Urothelium cell line (cell line): Measurements from ENCODE around the gene SRPK2.

Experiments used
- DNase-seq: peaks from one replicate; pipeline ENCODE4 v3.0.0; 2011; ENCODE audit warnings: low spot score, mixed read lengths
- FAIRE-seq: peaks from 2 replicates; lab custom pipeline; 2011; peaks lifted over from hg19 to GRCh38; lab: Jason Lieb, UNC

SRPK2 gene

DNA sequence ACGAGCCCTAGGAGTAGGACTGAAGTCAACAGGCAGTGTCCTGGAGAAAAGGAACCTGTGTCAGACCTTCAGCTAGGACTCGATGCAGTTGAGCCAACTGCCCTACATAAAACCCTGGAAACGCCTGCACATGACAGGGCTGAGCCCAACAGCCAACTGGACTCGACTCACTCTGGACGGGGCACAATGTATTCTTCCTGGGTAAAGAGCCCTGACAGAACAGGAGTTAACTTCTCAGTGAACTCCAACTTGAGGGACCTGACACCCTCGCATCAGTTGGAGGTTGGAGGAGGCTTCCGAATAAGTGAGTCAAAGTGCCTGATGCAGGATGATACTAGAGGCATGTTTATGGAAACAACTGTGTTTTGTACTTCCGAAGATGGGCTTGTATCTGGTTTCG lies 281.3 kb downstream of the SRPK2 start:
- FAIRE-seq = no peak
- DNase-seq = no peak

DNA sequence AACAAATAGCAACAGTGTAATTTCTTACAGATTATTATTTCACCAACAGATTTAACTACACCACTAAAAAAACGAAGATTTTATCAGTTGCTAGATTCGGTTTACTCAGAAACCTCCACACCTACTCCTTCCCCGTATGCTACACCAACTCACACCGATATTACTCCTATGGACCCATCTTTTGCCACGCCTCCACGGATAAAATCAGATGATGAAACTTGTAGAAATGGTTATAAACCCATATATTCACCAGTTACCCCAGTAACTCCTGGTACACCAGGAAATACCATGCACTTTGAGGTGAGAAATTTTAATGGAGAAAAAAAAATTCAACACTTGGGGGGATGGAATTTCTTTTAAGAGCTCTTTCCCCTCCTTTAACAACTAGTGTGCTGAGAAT lies 282.2 kb downstream of the SRPK2 start:
- FAIRE-seq (no peak), DNase-seq (no peak)

DNA sequence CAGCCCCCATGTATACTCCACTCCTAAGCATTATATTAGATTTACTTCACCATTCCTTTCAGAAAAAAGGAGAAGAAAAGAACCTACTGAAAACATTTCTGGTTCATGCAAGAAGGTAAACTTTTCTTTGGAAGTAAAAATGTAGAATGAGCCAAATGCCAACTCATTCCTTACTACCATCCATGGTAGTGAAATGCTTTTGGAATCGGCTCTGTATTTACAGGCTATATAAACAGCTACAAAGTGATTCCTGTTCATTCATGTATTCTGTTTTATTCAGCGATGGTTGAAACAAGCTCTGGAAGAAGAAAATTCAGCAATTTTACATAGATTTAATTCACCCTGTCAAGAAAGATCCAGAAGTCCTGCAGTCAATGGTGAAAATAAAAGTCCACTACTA lies 283.1 kb downstream of the SRPK2 start:
- FAIRE-seq (no peak), DNase-seq (no peak)

DNA sequence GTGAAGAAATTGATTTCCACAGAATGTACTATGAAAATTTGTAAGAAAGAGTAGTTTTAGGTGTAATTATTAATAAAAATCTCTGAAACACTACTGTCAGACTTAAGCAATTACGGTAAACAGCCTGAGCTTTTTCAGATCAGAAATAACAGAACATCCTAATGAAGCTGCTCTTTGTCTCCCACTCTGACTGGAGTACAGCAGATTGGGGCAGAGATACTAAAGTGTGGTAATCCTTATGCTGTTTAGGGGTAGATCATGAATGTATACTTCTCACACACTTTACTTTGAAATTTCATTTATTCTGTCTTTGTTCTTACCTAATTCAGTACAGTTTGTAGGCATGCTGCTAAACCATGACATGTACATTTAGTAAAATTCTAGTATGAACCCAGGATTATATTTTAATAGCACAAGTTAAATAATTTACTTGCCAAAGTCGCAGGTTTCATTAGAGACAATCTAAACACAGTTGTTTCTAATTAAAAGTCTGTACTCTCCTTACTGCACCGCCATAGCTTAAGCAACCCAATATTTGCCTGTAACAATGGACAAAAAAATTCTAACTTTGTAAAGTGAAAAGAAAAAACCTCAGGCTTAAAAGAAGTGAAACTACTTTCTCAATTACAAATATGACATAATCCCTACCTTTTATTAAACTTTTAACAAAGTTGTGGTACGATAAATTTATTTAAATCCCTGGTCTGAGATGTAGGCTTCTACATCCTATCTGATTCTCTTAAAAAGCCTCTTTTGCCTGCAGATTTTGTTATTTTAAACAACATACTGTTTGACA lies 286.0 kb downstream of the SRPK2 start:
- DNase-seq (no peak), FAIRE-seq (no peak)

DNA sequence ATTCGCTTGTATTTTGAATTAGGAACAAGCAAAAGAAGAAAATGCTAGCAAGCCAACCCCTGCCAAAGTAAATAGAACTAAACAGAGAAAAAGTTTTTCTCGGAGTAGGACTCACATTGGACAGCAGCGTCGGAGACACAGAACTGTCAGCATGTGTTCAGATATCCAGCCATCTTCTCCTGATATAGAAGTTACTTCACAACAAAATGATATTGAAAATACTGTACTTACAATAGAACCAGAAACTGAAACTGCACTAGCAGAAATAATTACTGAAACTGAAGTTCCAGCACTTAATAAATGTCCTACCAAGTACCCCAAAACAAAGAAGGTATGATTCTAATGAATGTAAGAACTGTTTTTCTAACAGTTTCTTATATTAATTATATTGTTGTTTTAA lies 286.9 kb downstream of the SRPK2 start:
- no peak for FAIRE-seq
- no peak for DNase-seq

DNA sequence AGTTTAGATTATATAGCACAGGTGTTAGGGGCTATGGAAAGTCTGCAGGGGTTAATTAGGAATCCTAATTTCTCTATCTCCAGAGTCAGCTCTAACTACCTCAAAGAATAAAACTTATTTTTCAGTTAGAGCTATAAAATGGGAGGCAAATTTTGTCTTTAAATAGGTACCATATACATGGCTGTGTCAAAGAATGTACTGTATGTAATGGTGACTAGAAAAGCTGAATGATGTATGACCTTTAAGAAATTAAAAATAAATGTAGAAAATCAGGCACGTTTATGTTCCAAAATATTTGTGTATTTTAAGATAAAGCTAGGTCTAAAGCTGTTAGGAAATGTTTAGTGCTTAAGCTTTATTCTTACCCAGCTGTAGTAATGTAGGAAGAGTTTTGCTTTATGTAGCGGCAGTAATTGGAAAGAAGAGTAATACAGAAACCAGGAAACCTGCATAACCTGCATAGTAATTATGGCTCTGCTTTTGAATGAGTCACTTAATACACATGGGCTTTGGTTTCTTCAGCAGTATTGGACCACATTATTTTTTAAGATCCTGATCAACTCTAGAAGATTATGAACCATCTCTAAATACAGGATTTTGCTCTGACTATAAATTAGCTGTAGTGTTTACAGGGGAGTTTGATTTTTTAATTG lies 289.7 kb downstream of the SRPK2 start:
- FAIRE-seq (no peak), DNase-seq (no peak)

DNA sequence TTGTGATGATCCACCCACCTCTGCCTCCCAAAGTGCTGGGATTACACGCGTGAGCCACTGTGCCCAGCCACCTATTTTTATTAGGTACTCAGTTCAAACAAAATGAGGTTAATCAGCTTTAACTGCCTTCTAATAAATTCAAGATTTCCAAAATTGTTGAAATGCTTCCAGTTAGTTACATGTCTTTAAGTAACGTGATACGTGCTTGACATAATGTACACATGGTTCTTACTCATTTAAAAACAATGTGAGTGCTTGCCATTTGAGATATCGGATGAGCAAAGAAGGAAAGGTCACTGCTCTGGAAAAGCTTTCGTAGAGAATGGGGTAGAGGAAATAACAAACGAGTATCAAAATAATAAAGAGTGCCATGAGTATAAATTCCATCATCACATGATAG lies 291.1 kb downstream of the SRPK2 start:
- FAIRE-seq = peak; percentile 9
- no peak for DNase-seq

DNA sequence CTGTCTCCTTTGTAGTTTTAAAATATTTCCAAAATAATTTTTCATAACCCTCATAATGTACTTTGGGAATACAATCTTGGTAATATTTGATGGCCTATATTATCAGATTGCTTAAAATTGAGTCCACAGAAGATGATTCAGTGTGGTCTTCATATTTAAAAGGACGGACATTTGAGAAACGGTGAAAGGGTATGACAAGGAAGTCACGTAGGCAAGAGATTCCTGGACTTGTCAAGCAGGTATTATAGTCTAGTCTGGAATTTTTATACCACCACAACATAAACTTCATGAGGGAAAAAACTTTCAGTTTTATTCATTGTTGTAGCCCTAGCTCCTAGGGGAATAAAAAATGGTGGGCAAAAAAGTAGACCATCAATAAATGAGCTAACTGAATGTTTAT lies 292.4 kb downstream of the SRPK2 start:
- FAIRE-seq = no peak
- no peak for DNase-seq

DNA sequence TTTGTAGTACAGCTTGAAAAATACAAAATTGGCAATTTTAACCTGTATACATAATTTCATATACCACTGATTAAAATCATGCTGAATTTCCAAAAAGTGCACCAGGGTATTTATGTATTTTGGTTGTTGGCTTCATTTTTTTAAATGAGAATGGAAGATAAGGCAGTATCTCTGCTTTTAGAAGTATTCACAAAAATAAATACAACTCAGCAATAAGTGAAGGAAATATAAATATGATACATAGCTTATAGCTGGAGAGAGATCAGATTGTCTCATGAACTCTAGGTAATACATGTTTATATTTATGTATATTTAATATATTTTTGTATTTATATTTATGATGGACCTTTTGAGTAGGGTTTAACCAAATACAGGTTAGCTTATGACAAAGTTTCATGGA lies 293.8 kb downstream of the SRPK2 start:
- FAIRE-seq (no peak), DNase-seq (no peak)

DNA sequence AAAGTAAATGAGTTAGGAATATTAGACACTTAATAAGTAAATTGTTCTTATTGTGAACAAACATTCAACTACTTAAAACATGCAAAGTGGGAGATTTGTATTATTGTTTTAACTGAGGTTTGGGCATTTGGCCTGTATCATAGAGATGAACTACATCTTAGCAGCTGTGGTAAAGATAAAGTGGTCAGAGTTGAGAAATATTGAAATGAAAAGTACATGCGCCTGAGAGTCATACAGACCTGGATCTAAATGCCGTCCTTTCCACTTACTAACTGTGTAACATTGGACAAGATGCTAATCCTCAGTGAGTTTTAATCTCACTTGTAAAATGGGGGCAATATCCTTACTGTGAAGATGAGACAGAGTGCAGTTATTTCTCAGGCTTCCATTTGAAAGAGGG lies 300.3 kb downstream of the SRPK2 start:
- no peak for FAIRE-seq
- no peak for DNase-seq

DNA sequence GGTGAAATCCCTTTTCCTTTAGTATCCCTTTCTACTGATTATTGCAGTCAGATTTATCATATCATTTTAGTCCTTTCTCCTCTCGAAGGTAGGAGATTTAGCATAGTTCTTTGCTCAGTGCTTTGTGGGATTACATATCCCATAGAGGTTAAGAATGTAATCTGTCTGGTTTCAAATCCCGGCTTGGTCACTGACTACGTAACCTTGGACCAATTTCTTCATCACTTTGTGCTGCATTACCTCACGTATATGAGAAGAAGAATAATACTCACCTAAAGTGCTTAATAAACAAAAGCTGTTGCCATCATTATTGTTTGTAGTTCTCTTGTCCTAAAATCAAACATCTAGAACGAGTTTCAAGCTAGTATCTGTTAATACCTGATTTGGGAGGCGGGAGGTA lies 300.7 kb downstream of the SRPK2 start:
- FAIRE-seq (no peak), DNase-seq (no peak)

DNA sequence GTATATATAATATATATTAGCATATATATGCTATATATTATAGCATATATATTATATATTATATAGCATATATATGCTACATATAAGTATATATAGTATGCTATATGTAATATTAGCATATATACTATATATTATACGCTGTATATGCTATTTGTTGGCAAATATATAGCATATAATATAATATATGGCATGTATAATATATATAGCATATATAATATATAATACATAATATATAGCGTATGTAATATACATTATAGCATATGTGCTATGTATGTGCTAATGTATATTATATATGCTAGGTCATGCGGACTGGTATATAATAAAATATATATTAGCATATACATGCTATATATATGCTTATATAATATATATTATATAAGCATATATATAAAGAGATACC lies 301.9 kb downstream of the SRPK2 start:
- no peak for DNase-seq
- FAIRE-seq = no peak

DNA sequence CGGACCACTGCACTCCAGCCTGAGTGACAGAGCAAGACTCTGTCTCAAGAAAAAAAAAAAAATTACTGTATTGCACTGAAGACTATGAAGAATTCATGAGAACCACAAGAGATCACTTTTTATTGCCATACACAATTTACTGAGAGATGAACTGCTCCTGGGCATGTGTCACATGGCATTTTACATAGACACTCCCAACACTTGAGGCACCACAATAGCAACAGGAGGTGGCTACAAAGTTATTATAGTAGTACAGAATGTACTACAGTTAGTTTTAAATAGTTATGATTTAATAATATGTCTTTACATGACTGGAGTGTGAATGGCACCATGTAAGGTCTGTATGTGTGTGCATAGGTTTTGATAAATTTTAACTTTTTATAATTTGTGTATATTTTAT lies 304.1 kb downstream of the SRPK2 start:
- DNase-seq = no peak

DNA sequence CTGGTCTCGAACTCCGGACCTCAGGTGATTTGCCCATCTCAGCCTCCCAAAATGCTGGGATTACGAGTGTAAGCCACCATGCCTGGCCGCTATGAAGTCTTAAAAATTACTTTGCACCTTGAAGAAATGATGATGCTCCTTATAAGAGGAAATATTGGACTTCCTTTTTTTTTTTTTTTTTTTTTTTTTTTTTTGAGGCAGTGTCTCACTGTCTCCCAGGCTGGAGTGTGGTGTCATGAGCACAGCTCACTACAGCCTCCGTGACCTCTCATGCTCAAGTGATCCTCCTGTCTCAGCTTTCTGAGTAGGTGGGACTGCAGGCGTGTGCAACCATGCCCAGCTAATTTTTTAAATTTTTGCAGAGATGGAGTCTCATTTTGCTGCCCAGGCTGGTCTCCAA lies 309.4 kb downstream of the SRPK2 start:
- no peak for DNase-seq
- no peak for FAIRE-seq

More for the DNA sequence above, 304.1 kb downstream of the SRPK2 start:
- FAIRE-seq = no peak

DNA sequence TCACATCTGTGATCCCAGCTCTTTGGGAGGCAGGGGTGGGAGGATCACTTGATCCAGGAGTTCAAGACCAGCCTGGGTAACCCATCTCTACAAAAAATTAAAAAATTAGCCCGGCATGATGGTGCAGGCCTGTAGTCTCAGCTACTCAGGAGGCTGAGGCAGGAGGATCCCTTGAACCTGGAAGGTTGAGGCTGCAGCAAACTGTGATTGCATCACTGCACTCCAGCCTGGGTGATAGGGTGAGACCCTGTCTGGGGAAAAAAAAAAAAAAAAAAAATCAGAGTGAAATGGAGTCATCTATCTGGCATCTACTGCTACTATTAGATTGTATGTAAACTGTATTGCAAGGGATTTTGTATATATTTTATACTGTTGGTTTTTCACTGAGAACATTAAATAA lies 315.6 kb downstream of the SRPK2 start:
- FAIRE-seq = no peak

DNA sequence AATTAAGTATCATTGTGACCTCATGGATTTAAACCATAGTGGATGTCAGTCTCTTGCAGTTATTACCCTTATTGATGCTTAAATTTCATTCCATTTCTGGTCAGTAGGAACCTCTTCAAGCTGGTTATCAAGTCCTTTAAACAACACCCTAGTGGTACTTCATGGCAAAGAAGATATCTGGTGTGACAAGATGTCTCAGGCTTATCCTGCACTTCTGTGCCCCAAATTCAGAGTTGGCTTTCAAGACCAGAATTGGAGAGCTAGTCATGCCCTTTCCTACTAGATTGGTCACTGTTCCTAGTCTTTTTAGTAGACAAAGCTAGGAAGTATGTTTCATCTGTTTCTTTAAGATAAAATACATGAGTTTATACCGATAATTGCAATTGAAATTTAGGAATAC lies 319.8 kb downstream of the SRPK2 start:
- DNase-seq = no peak
- peak; percentile 20 for FAIRE-seq

More for the DNA sequence above, 315.6 kb downstream of the SRPK2 start:
- no peak for DNase-seq

DNA sequence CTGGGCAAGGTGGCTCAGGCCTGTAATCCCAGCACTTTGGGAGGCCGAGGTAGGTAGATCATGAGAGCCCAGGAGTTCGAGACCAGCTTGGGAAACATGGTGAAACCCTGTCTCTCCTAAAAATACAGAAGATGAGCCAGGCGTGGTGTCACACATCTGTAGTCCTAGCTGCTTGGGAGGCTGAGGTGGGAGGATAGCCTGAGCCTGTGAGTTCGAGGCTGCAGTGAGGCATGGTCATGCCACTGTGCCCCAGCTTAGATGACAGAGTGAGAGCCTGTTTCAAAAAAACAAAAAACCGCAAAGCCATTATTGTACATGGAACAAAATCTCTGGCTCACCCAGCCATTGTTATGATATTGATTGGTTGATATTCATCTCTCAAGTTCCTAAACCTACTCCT lies 321.0 kb downstream of the SRPK2 start:
- FAIRE-seq = peak; percentile 50
- no peak for DNase-seq
